ENCODE data around the gene GARIN3.
"Not testable (repeated sequence)": the region's sequence is repeated elsewhere in the genome, so short reads cannot be mapped to it uniquely, and the experiment has no call there.

The GARIN3 gene

DNA sequence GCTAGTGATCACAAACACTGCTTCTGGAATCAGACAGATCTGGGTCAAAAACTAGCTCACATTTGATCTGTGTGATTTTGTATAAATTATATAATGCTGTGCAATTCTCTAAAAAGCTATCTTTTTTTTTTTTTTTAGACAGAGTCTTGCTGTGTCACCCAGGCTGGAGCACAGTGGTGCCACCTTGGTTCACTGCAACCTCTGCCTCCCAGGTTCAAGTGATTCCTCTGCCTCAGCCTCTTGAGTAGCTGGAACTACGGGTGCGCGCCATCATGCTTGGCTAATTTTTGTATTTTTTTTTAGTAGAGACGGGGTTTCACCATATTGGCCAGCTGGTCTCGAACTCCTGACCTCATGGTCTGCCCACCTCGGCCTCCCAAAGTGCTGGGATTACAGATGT is 19.1 kb upstream of the GARIN3 start:
- DNase-seq (ENCODE audit: low read depth in 2 of 2): not testable (repeated sequence)

DNA sequence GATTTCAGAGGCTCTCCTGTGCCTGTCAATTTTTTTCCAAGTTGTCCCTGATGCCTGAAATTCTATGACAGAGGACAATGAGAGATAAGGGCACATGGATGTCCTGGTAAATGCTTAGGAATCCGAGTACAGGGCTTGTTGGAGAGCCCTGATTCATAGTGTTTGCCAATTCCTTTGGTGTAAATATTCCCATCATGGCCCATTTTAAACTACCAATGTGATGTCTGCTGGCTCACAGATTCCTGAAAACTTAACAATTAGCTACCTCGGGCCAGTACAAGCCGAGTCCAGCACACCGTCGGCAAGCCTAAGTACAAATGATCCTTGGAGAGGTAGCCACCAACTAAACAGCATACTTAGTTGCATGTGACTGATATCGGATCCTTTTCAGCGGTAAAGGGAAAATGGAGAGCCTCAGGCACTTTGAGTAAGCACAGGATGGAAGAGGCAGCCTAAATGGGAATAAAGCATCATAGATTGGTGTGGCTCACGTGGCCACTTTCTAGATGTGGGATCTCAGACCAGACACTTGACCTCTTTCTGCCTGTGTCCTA is 18.1 kb upstream of the GARIN3 start:
- no peak for DNase-seq (ENCODE audit: low read depth in 2 of 2)

- DNase-seq (ENCODE audit: low read depth in 2 of 2): no peak
Measured at GRCh38 chr5:157182143-157182757, 16.2 kb upstream of the GARIN3 start.

- DNase-seq (ENCODE audit: low read depth in 2 of 2): no peak
Measured at GRCh38 chr5:157180374-157181264, 14.6 kb upstream of the GARIN3 start, which contains the start of gene ITK. Gene ITK (plus strand): TSS chr5:157180840. CDS start chr5:157180978, 138 bp downstream.

DNA sequence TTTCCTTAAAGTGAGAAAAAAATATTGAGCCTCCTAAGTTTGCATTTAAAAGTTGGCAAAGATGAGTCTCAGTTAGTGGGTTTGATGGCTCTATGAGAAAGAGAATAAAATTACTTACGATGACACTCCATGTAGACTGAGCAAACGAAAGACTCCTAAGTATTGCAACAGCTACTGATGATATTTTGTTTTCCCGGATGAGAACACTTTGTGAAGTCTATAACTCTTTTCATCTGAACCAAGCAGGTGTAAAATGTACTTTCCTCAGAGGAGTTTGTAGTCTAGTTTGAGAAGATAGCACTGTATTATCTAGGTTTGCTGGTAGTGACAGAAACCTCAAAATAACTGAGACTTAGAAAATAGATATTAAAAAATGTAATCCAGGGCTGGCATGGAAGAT is 12.9 kb upstream of the GARIN3 start:
- no peak for DNase-seq (ENCODE audit: low read depth in 2 of 2)

DNA sequence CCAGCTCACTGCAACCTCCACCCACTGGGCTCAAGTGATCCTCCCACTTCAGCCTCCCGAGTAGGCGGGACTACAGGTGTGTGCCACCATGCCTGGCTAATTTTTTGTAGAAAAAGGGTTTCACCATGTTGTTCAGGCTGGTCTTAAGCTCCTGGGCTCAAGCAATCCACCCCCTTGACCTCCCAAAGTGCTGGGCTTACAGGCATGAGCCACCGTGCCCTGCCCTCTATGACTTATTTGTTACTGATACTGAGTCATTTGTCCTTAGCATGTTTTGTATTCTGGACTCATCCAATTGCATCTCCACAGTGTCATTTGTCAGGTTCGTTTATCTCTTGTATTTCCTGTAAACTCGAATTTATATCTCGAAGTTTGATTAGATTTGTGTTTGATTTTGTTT is 11.9 kb upstream of the GARIN3 start:
- DNase-seq (ENCODE audit: low read depth in 2 of 2): no peak

DNA sequence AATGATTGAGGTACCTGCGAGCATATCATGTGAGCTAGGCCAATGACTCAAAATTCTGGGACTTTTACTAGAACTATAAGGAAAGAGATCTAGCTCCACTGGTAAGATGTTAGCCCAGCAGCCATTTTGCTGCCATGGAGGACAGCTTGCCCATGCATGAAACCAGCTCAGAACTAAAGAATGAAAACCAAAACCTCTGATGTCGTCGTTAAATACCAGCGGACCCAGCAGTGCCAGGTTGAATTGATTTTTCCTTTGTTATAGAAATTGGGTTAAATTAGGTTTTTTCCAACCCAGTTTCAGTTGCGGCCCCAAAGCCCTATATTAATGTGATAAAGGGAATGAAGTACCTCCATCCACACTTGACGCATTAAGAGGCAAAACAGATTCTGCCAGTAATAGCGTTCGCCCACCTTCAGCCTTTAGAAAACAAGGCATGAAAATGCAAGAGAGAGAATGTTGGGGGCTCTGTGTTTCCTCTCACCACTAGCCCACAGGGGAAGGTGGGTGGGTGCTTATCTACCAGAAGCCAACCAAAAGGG is 9.1 kb upstream of the GARIN3 start:
- DNase-seq (ENCODE audit: low read depth in 2 of 2): no peak

DNA sequence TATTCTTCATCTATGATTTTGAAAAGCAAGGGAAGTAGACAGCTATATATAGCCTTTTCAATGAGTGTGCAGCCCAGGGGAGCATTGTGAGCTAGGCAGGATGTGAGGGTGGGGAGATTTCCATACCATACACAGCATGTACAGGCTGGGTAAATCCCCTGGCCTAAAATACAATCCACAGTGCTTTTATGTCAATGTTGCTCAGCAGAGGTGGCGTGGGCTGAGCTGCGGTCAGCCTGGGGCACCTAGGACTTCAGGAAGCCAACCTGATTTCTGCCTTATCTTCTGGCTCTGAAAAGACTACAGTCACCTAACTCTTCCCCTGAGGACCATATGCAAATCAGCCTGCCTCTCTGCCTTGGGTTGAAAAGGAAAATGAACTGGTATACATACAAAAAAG is 6.3 kb upstream of the GARIN3 start:
- peak; percentile 85 to 87 for DNase-seq (ENCODE audit: low read depth in 2 of 2)

DNA sequence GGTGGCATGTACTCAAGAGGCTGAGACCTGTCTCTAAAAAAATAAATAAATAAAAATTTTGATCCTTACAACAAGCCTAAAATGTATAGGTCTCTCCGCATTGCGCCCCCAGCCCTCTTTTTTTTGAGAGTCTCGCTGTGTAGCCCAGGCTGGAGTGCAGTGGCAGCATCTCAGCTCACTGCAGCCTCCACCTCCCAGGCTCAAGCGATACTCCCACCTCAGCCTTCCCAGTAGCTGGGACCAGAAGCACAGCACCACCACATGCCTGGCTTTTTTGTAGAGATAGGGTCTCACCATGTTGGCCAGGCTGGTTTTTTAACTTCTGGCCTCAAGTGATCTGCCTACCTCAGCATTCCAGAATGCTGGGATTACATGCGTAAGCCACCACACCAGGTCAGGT is 2.2 kb upstream of the GARIN3 start:
- no peak for DNase-seq (ENCODE audit: low read depth in 2 of 2)

DNA sequence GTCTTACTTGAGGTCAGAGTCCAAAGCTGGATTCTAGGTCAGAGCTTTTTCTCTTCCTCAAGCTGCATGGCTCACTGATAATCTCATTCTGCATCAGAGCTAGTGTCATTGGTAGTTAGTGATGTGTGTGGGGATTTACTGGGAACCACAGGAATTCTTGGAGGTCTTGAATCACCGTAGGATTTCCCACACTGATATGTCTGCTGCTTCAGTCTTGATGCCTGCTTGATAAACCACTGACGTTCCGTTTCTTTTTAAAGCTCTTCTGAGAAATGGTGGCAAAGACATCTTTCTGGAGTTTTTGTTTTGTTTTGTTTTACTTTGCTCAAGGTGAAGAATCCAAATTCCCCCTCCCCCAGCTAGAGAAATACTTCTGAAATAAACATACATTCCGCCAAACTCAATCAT is 1.2 kb upstream of the GARIN3 start:
- DNase-seq (ENCODE audit: low read depth in 2 of 2): no peak

- no peak for DNase-seq (ENCODE audit: low read depth in 2 of 2)
Measured at GRCh38 chr5:157165668-157166067, 396 bp downstream of the GARIN3 start.

- no peak for DNase-seq (ENCODE audit: low read depth in 2 of 2)
Measured at GRCh38 chr5:157165261-157165660, 803 bp downstream of the GARIN3 start.

DNA sequence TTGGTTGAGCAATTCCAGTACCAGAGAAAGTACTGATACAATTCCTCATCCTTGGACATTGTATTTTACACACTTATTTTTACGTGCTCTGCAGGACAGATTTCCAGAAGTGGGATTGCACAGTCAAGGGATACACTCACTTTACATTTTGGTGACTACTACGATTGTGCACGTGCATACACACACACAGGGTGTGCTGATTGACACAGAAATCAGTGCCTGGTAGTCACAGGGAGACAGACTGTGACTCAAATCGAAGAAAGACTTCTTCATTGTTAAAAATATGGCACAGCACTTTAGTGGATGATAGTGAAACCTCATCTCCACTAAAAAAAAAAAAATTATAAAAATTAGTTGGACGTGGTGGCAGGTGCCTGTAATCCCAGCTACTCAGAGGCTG is 1.5 kb downstream of the GARIN3 start:
- DNase-seq (ENCODE audit: low read depth in 2 of 2): no peak

DNA sequence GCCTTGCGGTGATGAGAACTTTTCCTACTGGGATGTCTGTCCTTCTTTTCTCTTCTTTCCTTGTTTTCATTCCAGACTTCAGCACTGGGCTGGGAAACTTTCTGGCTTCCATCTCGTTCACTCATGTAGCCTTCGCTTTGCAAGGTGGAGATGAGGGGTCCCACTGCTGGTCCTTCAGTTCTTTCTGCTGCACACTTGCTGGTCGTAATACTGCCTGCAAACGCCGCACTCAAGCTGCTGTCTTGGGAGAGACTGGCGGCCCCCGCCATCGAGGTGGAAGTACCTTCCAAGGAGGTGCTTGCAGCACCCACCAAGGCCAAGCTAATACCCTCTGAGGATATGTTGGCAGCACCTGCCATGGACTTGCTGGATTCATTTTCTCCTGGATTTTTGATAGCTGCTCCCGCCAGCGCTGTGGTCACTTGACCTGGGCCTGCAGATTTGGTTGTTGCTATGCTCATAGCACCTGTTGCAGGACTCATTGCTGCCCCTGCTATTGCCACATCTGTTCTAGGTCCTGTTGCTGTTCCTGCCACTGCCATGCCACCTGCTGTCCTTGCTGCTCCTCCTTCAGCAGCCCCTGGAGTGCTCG is 3.0 kb downstream of the GARIN3 start:
- no peak for DNase-seq (ENCODE audit: low read depth in 2 of 2)

GRCh38 chr5:157161996-157162395 is 4.1 kb downstream of the GARIN3 start:
- DNase-seq (ENCODE audit: low read depth in 2 of 2): no peak

- no peak for DNase-seq (ENCODE audit: low read depth in 2 of 2)
Measured at GRCh38 chr5:157160001-157160400, 6.1 kb downstream of the GARIN3 start.

DNA sequence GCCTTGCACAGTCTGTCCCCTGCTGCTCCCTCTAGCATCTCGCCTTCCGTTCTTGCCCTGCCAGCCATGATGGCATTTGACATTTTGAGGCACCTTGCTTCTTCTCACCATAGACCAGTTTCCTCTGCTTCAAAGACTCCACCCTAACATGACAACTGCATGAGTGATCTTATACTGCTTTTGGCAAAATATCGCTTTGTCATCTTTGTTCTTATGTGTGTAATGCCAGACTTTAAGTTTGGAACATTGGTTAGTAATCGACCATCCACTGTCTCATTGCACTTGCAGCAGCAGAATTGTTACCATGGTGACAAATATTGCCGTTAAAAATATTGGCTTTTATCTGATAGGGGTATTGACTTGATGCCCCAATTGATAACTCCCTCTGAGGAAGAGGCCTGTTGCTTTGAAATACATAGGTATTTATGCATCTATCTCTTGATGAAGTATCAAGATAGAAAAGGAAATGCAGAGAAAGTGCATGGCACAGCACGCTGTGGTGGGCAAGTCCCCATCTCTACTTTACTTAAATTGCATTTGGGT is 6.8 kb downstream of the GARIN3 start:
- no peak for DNase-seq (ENCODE audit: low read depth in 2 of 2)

DNA sequence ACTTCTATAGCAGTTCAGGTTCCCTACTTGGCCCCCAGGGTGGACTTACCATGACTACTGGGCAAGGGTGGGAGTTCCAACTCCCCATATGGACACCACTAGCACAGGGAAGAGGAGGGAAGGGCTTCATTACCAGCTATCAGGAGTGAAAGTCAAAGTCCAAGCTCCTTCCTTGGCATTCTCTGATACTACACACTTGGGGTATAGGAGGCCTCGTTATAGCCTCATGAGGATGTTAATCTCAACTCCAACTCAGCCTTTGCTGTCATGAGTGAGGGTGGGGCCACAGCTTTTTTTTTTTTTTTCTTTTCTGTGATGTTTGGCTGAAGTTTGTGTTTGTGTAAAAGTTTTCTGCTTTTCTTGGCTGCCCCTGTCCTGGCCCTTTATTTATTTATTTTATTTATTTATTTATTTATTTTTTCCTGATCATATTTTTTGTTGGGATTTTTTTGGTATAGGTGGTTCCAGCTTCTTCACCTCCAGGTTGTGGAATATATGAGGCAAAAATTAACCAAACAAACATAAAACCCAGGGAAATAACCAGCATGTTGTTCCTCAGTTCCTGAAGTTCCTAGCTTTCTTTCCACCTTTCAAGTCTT is 8.7 kb downstream of the GARIN3 start:
- DNase-seq (ENCODE audit: low read depth in 2 of 2): no peak

- DNase-seq (ENCODE audit: low read depth in 2 of 2): no peak
Measured at GRCh38 chr5:157155297-157155696, 10.8 kb downstream of the GARIN3 start.

- no peak for DNase-seq (ENCODE audit: low read depth in 2 of 2)
Measured at GRCh38 chr5:157150995-157151394, 15.1 kb downstream of the GARIN3 start.
